Mucosa of descending colon (tissue), 3 donors: ENCODE measurements around the gene STX18. TPM values are rescaled to one million over a fixed set of nuclear protein-coding genes. Genes with fewer than 3 reads are reported as not detected.

Experiments used
- ATAC-seq: fragments of 200-7000 bp; cut with Tn5 transposase; one replicate; pipeline ENCODE4 v1.9.1; 2020; ENCODE audit warnings: mild to moderate bottlenecking, moderate library complexity
- DNase-seq, 3 donors: peaks; one replicate each; pipeline ENCODE4 v3.0.0-alpha.2; 2020
- H3K36me3 ChIP-seq: fragments of 200-600 bp; one replicate; pipeline ENCODE4 v1.8.0; 2021; ENCODE audit warnings: low read depth, mild to moderate bottlenecking
- H3K4me1 ChIP-seq: fragments of 200-600 bp; one replicate; pipeline ENCODE4 v1.8.0; 2021; ENCODE audit warnings: low read depth, mild to moderate bottlenecking
- H3K4me3 ChIP-seq: fragments of 200-600 bp; one replicate; pipeline ENCODE4 v1.8.0; 2021; ENCODE audit warnings: mild to moderate bottlenecking
- H3K9me3 ChIP-seq: fragments of 200-600 bp; one replicate; pipeline ENCODE4 v1.8.0; 2021; ENCODE audit warnings: mild to moderate bottlenecking
- intact Hi-C, 2 donors: fragments of 100-400 bp; cut with DNase I in 1 of 2; cut with micrococcal nuclease in 1 of 2; formaldehyde crosslinking; loops; one replicate each; pipeline versions ENCODE4 v1.11.0 to v1.11.1; 2022; cut with DNase I, micrococcal nuclease
- total RNA-seq, 3 donors: library from RNA; stranded (reverse); fragmentation: NEBNext Ultra II Directional in 2 of 3; extraction: Animal tissue kit (Norgen Biotek cat#: 25700) in 2 of 3; gene quantifications; one replicate each; pipeline versions ENCODE4 v1.2.1 to v1.2.4, GENCODE V29; 2021 to 2023
- TF ChIP-seq, protein P1 (sequence below): fragments of 200-600 bp; IDR thresholded peaks from one replicate; pipeline ENCODE4 v1.8.0; 2022; ENCODE audit warnings: antibody characterized with exemption, mild to moderate bottlenecking
- donor health status: DM: no; HTN: no; CAD: no; lungs with moderate emphysema.
- donor health status: DM: no; HTN: no; CAD: no.
- donor health status: DM: no; HTN: yes; CAD: no.

Gene STX18
- total RNA-seq, 3 donors from 2014 or later: 33.1 to 43.3 (median 36.3) TPM

DNA sequence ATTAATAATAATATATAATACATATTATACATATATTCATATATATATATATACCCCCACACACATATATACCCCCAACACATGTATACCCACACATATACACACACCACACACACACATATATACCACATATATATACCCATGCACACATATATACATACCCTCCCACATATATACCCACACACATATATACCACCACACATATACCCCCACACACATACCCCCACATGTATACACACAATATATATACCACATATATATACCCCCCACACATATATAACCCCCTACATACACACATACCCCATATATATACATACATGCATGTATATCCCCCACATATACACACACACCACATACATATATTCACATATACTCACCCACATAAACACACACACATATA, 103.0 kb downstream of the STX18 start:
- intact Hi-C loops: no loop called here
- Histone ChIP-seq H3K4me3 (no peak overlapping the region), H3K36me3 (no peaks in the 10 kb centered on the region), H3K9me3 (no peaks in the 10 kb centered on the region), H3K4me1 (no peaks in the 10 kb centered on the region)
- TF ChIP-seq, protein P1, sequence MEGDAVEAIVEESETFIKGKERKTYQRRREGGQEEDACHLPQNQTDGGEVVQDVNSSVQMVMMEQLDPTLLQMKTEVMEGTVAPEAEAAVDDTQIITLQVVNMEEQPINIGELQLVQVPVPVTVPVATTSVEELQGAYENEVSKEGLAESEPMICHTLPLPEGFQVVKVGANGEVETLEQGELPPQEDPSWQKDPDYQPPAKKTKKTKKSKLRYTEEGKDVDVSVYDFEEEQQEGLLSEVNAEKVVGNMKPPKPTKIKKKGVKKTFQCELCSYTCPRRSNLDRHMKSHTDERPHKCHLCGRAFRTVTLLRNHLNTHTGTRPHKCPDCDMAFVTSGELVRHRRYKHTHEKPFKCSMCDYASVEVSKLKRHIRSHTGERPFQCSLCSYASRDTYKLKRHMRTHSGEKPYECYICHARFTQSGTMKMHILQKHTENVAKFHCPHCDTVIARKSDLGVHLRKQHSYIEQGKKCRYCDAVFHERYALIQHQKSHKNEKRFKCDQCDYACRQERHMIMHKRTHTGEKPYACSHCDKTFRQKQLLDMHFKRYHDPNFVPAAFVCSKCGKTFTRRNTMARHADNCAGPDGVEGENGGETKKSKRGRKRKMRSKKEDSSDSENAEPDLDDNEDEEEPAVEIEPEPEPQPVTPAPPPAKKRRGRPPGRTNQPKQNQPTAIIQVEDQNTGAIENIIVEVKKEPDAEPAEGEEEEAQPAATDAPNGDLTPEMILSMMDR: no peak
- no peak for ATAC-seq
- DNase-seq: no peak

DNA sequence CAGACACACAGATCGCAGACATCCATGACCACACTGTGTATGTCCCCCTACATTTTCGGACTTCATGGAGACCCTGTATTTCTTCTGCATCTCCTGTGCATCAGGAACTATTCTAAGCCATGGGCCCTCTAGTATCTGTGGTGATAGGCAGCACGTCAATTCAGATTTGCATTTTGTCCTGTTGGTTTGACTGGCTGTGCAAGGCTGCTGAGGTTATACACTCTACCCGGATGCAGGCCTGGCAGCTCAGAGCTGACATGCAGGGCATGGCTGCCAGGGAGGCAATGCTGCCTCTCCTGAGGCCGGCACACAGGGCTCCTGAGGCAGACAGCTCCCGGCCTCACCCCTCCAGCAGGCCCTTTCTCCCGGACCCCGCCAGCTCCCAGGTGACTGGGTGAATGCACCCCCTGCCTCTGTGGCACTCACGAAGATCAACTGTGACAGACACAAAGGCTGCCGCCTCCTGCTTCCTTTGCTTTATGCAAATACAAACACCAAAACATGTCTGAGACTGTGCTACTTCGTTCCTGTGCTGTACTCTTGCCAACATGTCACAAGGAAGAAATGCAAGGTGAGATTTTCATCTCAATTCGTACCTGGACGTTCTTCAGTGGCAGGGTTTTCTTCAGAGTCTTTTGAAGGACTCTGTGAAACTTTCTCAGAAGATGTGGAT, 103.9 kb downstream of the STX18 start:
- intact Hi-C loops: no loop called here
- H3K9me3 ChIP-seq: no peaks in the 10 kb centered on the region
- no peaks in the 10 kb centered on the region for H3K4me1 ChIP-seq
- no peaks in the 10 kb centered on the region for H3K36me3 ChIP-seq
- ATAC-seq: no peak
- TF ChIP-seq, protein P1: no peak
- H3K4me3 ChIP-seq: no peak overlapping the region
- DNase-seq: no peak

DNA sequence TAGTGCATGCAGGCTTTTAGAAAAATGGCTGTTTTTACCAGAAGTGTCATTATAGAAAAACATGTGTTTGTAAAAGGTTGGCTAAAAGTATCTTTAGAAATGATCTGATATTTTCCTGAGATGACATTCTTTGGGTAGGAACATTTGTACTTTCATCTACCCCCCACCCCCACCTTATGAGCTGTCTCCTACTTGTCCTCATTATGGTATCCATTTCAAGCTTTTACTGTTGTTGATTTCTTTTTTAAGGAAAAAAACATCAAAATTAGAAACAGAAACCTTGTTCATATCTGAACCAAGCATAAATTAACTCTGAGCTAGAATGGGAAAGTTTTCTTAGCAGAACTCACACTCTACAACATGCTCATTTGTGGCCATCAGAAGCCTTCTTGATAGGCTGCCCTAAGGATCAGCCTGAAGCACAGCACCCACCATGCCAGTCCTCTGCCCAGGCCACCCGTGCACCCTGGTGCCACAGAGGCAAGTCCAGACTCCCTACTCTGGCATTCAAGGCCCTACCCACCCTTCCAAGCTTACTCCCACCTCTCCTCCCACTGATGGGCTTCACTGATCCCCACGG, 105.5 kb downstream of the STX18 start:
- Histone ChIP-seq H3K36me3 (no peaks in the 10 kb centered on the region), H3K4me1 (no peaks in the 10 kb centered on the region), H3K9me3 (no peaks in the 10 kb centered on the region), H3K4me3 (no peak overlapping the region)
- no peak for ATAC-seq
- DNase-seq: no peak
- intact Hi-C loops: no loop called here
- TF ChIP-seq, protein P1: no peak

DNA sequence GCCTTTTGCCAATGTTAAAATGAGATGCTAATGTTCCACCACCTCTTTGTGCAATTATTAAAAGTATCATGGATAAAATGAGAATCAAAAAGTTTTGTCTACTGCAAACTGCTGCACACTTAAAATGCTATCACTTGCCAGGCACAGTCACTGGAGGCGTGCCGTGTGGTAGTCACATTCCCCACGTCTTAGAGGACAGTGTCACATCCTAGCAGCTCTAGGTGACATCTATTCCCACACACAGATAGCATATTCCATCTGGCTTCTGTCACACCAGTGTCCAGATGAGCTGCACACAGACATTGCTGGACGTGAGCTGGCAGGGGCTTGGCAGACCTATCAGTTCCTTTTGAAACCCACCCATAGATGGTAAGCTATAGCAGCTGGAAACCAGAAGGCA, 107.9 kb downstream of the STX18 start:
- TF ChIP-seq, protein P1: no peak
- no peaks in the 10 kb centered on the region for H3K36me3 ChIP-seq

DNA sequence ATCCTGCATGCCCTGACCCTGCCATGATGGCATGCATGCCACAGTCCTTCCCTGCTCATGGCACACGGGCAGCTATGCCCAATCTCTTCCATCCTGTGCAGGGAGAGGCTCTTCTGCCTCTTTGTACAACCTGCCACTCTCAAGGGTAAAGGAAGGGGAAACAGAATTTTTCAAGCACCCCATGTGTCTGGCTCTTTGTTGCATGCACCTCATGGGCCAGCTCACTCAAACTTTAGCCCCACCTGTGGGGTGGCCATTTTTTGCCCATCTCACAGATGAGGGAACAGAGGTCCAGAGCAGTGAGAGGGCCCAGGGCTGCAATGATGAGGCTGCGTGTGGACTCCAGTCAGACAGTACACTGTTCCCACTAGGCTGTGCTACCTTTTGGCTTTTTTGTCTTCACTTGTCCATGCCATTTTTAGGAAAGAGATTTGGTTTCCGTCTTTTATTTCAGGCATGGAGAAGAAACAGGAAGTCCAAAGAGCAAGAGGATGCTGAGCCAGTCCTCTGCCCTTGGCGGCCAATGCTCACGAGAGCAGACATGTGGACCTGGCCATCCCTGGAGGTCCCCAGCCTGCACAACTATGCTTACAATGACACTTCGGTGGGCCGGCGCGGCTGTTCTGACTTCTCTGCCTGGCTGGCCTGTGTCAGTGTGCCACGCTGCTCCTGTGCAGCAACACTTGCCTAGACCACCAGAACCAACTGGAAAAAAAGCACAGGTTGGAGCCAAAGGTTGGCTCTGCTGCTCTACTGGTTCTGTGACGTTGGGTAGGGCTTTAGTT, 109.3 kb downstream of the STX18 start:
- ATAC-seq (no peak), DNase-seq (no peak)
- no peaks in the 10 kb centered on the region for H3K9me3 ChIP-seq
- intact Hi-C loops: no loop called here
- TF ChIP-seq, protein P1: no peak
- no peaks in the 10 kb centered on the region for H3K4me1 ChIP-seq
- H3K4me3 ChIP-seq: no peak overlapping the region
- no peaks in the 10 kb centered on the region for H3K36me3 ChIP-seq

More for the DNA sequence above, 107.9 kb downstream of the STX18 start:
- no peaks in the 10 kb centered on the region for H3K4me1 ChIP-seq
- DNase-seq: no peak
- ATAC-seq: no peak
- H3K9me3 ChIP-seq: no peaks in the 10 kb centered on the region
- intact Hi-C loops: no loop called here
- no peak overlapping the region for H3K4me3 ChIP-seq
